Endothelial cell of umbilical vein (primary cell): ENCODE measurements around the gene PTGFRN. TPM values are rescaled to one million over a fixed set of nuclear protein-coding genes. Genes with fewer than 3 reads are reported as not detected.

Experiments used
- BruUV-seq: library from RNA; stranded (reverse); fragments of 400-500 nt; replicated peaks from 2 replicates; lab custom pipeline; 2021; lab: Mats Ljungman, UMichigan
- CTCF ChIA-PET: fragments of 300-600, 350-600 bp; sonication (Branson Sonifier 250); formaldehyde crosslinking; loops from one replicate; lab custom pipeline; 2021; ENCODE audit warnings: antibody characterized with exemption, inconsistent platforms; lab: Charles Lee
- POLR2A ChIA-PET: fragments of 300-600, 350-600 bp; sonication (Branson Sonifier 250); formaldehyde crosslinking; loops from one replicate; lab custom pipeline; 2021; ENCODE audit warnings: antibody characterized with exemption, inconsistent platforms; lab: Charles Lee
- DNase-seq: peaks from one replicate; pipeline ENCODE4 v3.0.0-alpha.2; 2011; ENCODE audit warnings: low read depth, low spot score
- FAIRE-seq: peaks from 2 replicates; lab custom pipeline; 2011; peaks lifted over from hg19 to GRCh38; lab: Jason Lieb, UNC
- H2AFZ ChIP-seq: 2 replicates; pipeline ENCODE4 v1.6.0; 2012; ENCODE audit warnings: low read depth, low read length, control low read depth, inconsistent platforms
- H3K27ac ChIP-seq: 2 replicates; pipeline ENCODE4 v1.5.1; 2011; ENCODE audit warnings: low read depth, mild to moderate bottlenecking, control low read depth, low read length, moderate library complexity; ENCODE audit not compliant: insufficient read depth
- H3K27me3 ChIP-seq, 2 experiments: 2 replicates each; pipeline versions ENCODE4 v1.6.0 to v1.6.1; 2011; ENCODE audit warnings: low read length in 2 of 2, mixed read lengths in 1 of 2; ENCODE audit not compliant: control insufficient read depth in 2 of 2, insufficient read depth in 2 of 2
- H3K36me3 ChIP-seq, 2 experiments: 2 replicates in 1 of 2; 3 replicates in 1 of 2; pipeline ENCODE4 v1.5.1; 2011; ENCODE audit warnings: low read length in 2 of 2, mild to moderate bottlenecking in 1 of 2, moderate library complexity in 1 of 2; ENCODE audit not compliant: control insufficient read depth in 2 of 2, insufficient read depth in 2 of 2; ENCODE audit errors: extremely low read depth in 1 of 2
- H3K4me1 ChIP-seq: 3 replicates; pipeline ENCODE4 v1.5.1; 2011; ENCODE audit warnings: mild to moderate bottlenecking, low read length; ENCODE audit not compliant: control insufficient read depth, insufficient read depth; ENCODE audit errors: extremely low read depth
- H3K4me2 ChIP-seq: 2 replicates; pipeline ENCODE4 v1.6.1; 2011; ENCODE audit warnings: low read length, control low read depth, mixed read lengths; ENCODE audit not compliant: insufficient read depth
- H3K4me3 ChIP-seq, 3 experiments: fragments of 200-600 bp in 1 of 3; sonication (generic), shearing (Covaris generic) in 1 of 3; replicated peaks in 1 of 3; 2 replicates each; pipeline ENCODE4 v1.5.1; 2011 to 2016; ENCODE audit warnings: control low read depth in 3 of 3, low read length in 3 of 3, mild to moderate bottlenecking in 2 of 3, inconsistent platforms in 1 of 3, low read depth in 1 of 3, moderate library complexity in 1 of 3; ENCODE audit not compliant: insufficient read depth in 1 of 3
- H3K79me2 ChIP-seq: 2 replicates; pipeline ENCODE4 v1.6.0; 2012; ENCODE audit warnings: low read length, inconsistent platforms; ENCODE audit not compliant: control insufficient read depth, insufficient read depth
- H3K9ac ChIP-seq: replicated peaks from 2 replicates; pipeline ENCODE3; 2011; ENCODE audit warnings: low read length, control low read depth; ENCODE audit not compliant: insufficient read depth; ENCODE audit errors: extremely low read depth
- H3K9me1 ChIP-seq: replicated peaks from 3 replicates; pipeline ENCODE4 v1.6.0; 2011; ENCODE audit warnings: mild to moderate bottlenecking, low read length; ENCODE audit not compliant: control insufficient read depth, insufficient read depth; ENCODE audit errors: extremely low read depth
- H3K9me3 ChIP-seq: replicated peaks from 2 replicates; pipeline ENCODE4 v1.5.1; 2012; ENCODE audit warnings: low read length, inconsistent platforms; ENCODE audit not compliant: control insufficient read depth, insufficient read depth
- H4K20me1 ChIP-seq: replicated peaks from 2 replicates; pipeline ENCODE3; 2011; ENCODE audit warnings: mild to moderate bottlenecking, low read length; ENCODE audit not compliant: control insufficient read depth, insufficient read depth; ENCODE audit errors: extremely low read depth
- CTCF ChIP-seq, 2 donors: IDR thresholded peaks; 1 replicate in 1 of 2; 2 replicates in 1 of 2; pipeline ENCODE4 v1.5.1; 2011; ENCODE audit warnings: low read length in 2 of 2, mild to moderate bottlenecking in 2 of 2, moderate library complexity in 2 of 2, control low read depth in 1 of 2, inconsistent platforms in 1 of 2, low read depth in 1 of 2; ENCODE audit not compliant: insufficient read depth in 1 of 2; ENCODE audit errors: extremely low read depth in 1 of 2
- EZH2 ChIP-seq: IDR thresholded peaks from 2 replicates; pipeline ENCODE4 v1.6.1; 2012; ENCODE audit warnings: borderline replicate concordance, low read depth, mild to moderate bottlenecking, moderate library complexity, low read length, inconsistent platforms; ENCODE audit not compliant: severe bottlenecking
- FOS ChIP-seq: IDR thresholded peaks from 2 replicates; pipeline ENCODE4 v1.6.1; 2011; ENCODE audit warnings: mild to moderate bottlenecking, low read length, moderate library complexity, borderline replicate concordance; ENCODE audit not compliant: insufficient read depth
- GATA2 ChIP-seq: IDR thresholded peaks from 2 replicates; pipeline ENCODE4 v1.7.0; 2011; ENCODE audit warnings: low read depth, mild to moderate bottlenecking, moderate library complexity, mixed read lengths, low read length; ENCODE audit not compliant: insufficient read length, insufficient read depth
- JUN ChIP-seq: IDR thresholded peaks from 2 replicates; pipeline ENCODE4 v1.6.1; 2011; ENCODE audit warnings: borderline replicate concordance, low read depth; ENCODE audit not compliant: insufficient read length, insufficient read depth
- MYC ChIP-seq: IDR thresholded peaks from one replicate; pipeline ENCODE4 v1.6.1; 2011; ENCODE audit warnings: mild to moderate bottlenecking, low read depth, low read length
- POLR2A ChIP-seq: IDR thresholded peaks from 2 replicates; pipeline ENCODE4 v1.6.1; 2012; ENCODE audit warnings: low read depth, mild to moderate bottlenecking, control low read depth, low read length
- POLR2AphosphoS5 ChIP-seq: IDR thresholded peaks from 2 replicates; pipeline ENCODE4 v1.6.1; 2012; ENCODE audit warnings: low read depth, mild to moderate bottlenecking, control low read depth, low read length, moderate library complexity; ENCODE audit not compliant: insufficient read depth
- dilution Hi-C: fragments of 300-500 bp; cut with MboI; formaldehyde crosslinking; loops from one replicate; pipeline ENCODE4 v1.15.0; 2019; ENCODE audit warnings: low sequenced_read_pairs; ENCODE audit not compliant: extremely low pct_ligation_motif_present
- intact Hi-C: fragments of 100-400 bp; cut with micrococcal nuclease; formaldehyde crosslinking; loops from one replicate; pipeline ENCODE4 v1.10.0; 2022
- polyA plus RNA-seq, 4 experiments: library from polyadenylated mRNA; depleted of rRNA in 3 of 4; stranded (reverse) in 3 of 4; unstranded in 1 of 4; fragments of >200 nt; gene quantifications; 2 replicates each; pipeline versions ENCODE4 v1.2.1 to v1.2.3, GENCODE V29; 2011 to 2012; ENCODE audit warnings: missing spikeins in 1 of 4
- total RNA-seq: library from RNA; stranded (reverse); gene quantifications from 2 replicates; pipeline ENCODE4 v1.2.3, GENCODE V29; 2021
- TF ChIP-seq, protein P1 (sequence below): IDR thresholded peaks from 2 replicates; pipeline ENCODE4 v1.6.1; 2011; ENCODE audit not compliant: insufficient read depth, insufficient read length

The PTGFRN gene
- total and polyA plus RNA-seq, 2 donors (not counting 3 experiments of a cell fraction or from before 2014, with no cell fraction given) = 39.6 to 60.7 TPM

DNA sequence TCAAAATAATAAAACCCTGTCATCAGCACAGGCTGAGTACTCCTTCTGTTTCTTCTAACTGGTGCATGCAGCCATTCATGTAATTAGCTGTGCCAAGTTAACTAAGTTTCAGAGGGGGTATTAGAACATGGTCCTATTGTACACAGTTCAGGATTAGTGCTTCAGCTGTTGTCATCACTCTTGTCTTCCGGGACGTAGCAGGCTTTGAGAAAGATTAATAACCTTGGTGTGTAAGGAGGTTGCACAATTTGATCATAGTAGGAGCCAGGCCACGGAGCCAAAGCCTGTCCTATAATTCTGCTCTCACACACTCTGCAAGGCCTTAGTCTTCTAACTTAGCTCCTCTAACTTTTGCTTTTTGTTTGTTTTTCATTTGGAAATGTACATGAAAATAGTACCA lies 44.7 kb downstream of the PTGFRN start:
- CTCF ChIA-PET = no interaction called here

More for the DNA sequence above, 44.7 kb downstream of the PTGFRN start:
- no TSS peak for BruUV-seq
- intact Hi-C loops (no loop called here), dilution Hi-C loops (no loop called here)
- no peaks in the 10 kb centered on the region for H3K9me3 ChIP-seq
- H2AFZ ChIP-seq = no peak overlapping the region
- peaks cover 7% of the 10 kb centered on the region for H3K4me1 ChIP-seq
- no peaks in the 10 kb centered on the region for H3K79me2 ChIP-seq
- H3K9me1 ChIP-seq = no peaks in the 10 kb centered on the region
- no peak overlapping the region for H3K27ac ChIP-seq
- FAIRE-seq = no peak
- no peak overlapping the region for H3K4me2 ChIP-seq
- H3K4me3 ChIP-seq = no peak overlapping the region
- POLR2A ChIA-PET = no interaction called here
- no peaks in the 10 kb centered on the region for H4K20me1 ChIP-seq
- no peaks in the 10 kb centered on the region for H3K27me3 ChIP-seq
- no peaks in the 10 kb centered on the region for H3K36me3 ChIP-seq
- no peak overlapping the region for H3K9ac ChIP-seq
- TF ChIP-seq FOS (no peak), MYC (no peak), POLR2A (no peak), POLR2AphosphoS5 (no peak), EZH2 (no peak), JUN (no peak), GATA2 (no peak), CTCF (IDR thresholded peaks at IDR 0.05; ENCODE audit: extremely low read depth in 1 of 2, insufficient read depth in 1 of 2, low read depth in 1 of 2, low read length in 2 of 2) (no peak)
- TF ChIP-seq, protein P1, sequence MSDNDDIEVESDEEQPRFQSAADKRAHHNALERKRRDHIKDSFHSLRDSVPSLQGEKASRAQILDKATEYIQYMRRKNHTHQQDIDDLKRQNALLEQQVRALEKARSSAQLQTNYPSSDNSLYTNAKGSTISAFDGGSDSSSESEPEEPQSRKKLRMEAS = no peak
- no peak for DNase-seq
